Glutamatergic neuron (in vitro differentiated cells): ENCODE results near the gene VPS45. TPM values are rescaled to one million over a fixed set of nuclear protein-coding genes. Genes with fewer than 3 reads are reported as not detected.

Experiments used
- DNase-seq: peaks from one replicate; pipeline ENCODE4 v3.0.0; 2022
- H3K27ac Mint-ChIP-seq: one replicate; pipeline ENCODE4 v1.8.0; 2020; ENCODE audit warnings: mild to moderate bottlenecking, mixed read lengths, inconsistent platforms; ENCODE audit not compliant: unreplicated experiment
- H3K27me3 Mint-ChIP-seq: one replicate; pipeline ENCODE4 v1.8.0; 2020; ENCODE audit warnings: mild to moderate bottlenecking, moderate library complexity, mixed read lengths, inconsistent platforms; ENCODE audit not compliant: unreplicated experiment
- H3K36me3 Mint-ChIP-seq: one replicate; pipeline ENCODE4 v1.8.0; 2020; ENCODE audit warnings: mild to moderate bottlenecking, mixed read lengths, inconsistent platforms; ENCODE audit not compliant: unreplicated experiment
- H3K4me1 Mint-ChIP-seq: one replicate; pipeline ENCODE4 v1.8.0; 2020; ENCODE audit warnings: mild to moderate bottlenecking, low read depth, mixed read lengths, inconsistent platforms; ENCODE audit not compliant: unreplicated experiment
- H3K4me3 Mint-ChIP-seq: one replicate; pipeline ENCODE4 v1.8.0; 2020; ENCODE audit warnings: mild to moderate bottlenecking, mixed read lengths, inconsistent platforms; ENCODE audit not compliant: unreplicated experiment
- H3K9me3 Mint-ChIP-seq: one replicate; pipeline ENCODE4 v1.8.0; 2020; ENCODE audit warnings: mild to moderate bottlenecking, moderate library complexity, mixed read lengths, inconsistent platforms; ENCODE audit not compliant: unreplicated experiment
- long read RNA-seq: library from polyadenylated mRNA; unstranded; transcript quantifications from one replicate; pipeline ENCODE4 v2.0.0, GENCODE V29; 2020; ENCODE audit not compliant: unreplicated experiment
- total RNA-seq: library from RNA; stranded (reverse); fragmentation: NEBNext Ultra II Directional; extraction: Animal tissue kit (Norgen Biotek cat#: 25700); gene quantifications from one replicate; pipeline ENCODE4 v1.2.1, GENCODE V29; 2021; ENCODE audit not compliant: unreplicated experiment
- TF ChIP-seq, protein P1 (sequence below): fragments of 200-600 bp; sonication (generic); IDR thresholded peaks from one replicate; pipeline ENCODE4 v1.5.0; 2021; ENCODE audit not compliant: partially characterized antibody, unreplicated experiment

Gene VPS45, protein sequence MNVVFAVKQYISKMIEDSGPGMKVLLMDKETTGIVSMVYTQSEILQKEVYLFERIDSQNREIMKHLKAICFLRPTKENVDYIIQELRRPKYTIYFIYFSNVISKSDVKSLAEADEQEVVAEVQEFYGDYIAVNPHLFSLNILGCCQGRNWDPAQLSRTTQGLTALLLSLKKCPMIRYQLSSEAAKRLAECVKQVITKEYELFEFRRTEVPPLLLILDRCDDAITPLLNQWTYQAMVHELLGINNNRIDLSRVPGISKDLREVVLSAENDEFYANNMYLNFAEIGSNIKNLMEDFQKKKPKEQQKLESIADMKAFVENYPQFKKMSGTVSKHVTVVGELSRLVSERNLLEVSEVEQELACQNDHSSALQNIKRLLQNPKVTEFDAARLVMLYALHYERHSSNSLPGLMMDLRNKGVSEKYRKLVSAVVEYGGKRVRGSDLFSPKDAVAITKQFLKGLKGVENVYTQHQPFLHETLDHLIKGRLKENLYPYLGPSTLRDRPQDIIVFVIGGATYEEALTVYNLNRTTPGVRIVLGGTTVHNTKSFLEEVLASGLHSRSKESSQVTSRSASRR
- total RNA-seq: 60.0 TPM
- long read RNA-seq, transcript VPS45-202 (15 exons, 2,790 nt): major isoform, 18 of 23 reads
- long read RNA-seq, partial matches to known transcripts: 2 of 23 reads
- long read RNA-seq, other reads (novel, unspliced or antisense): 1 of 23 reads

DNA sequence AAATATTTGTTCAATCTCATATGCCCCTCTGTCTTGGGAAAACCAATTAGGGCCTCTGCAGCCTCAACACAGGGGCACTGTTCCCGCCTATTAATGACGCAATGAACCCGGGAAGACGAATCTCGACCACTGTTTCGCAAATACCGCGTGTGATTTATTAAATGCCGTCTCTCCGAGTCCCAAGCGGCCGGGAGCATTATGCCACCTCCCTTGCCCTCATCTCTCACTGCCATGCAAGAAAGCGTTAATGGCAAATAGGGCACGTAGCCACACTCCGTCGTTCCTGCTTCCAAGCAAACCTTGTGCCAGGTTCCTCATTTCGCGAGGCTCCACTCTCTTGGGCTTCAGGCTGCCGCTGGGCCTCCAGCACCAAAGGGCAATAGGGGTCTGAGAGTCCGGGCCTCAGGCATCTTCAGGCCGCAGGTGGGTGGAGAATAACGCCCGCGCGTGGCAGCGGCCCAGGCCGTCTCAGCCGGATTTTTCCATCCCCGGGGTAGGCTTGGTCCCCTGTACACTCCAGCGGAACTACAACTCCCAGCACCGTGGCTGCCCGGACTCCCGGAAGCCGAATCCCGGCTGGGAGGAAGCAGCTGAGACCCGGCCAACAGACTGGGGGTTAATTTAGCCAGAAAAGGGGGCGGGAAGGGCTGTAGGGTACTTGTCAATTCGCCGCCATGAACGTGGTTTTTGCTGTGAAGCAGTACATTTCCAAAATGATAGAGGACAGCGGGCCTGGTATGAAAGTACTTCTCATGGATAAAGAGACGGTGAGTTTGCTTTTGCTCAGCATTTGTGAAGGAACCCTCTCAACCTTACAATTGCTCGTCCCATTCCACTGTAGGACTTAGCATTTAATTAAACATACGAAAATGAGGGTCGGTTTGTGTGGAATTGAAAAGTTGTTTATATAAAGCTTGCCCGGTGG lies at the start of gene VPS45:
Gene VPS45 (plus strand): TSS at position 593 of the 925 bp plus-strand sequence. CDS start 82 bp downstream, at position 675.
- Mint-ChIP-seq H3K9me3 (peaks cover 5% of the 10 kb centered on the region), H3K36me3 (no peaks in the 10 kb centered on the region), H3K27me3 (peaks cover 1% of the 10 kb centered on the region), H3K4me3 (peak within 1 kb of the TSS; percentile 95), H3K27ac (peak within 1 kb of the TSS; percentile 99), H3K4me1 (peaks cover 10% of the 10 kb centered on the region)
- peak; percentile 94 for DNase-seq
- TF ChIP-seq, protein P1, sequence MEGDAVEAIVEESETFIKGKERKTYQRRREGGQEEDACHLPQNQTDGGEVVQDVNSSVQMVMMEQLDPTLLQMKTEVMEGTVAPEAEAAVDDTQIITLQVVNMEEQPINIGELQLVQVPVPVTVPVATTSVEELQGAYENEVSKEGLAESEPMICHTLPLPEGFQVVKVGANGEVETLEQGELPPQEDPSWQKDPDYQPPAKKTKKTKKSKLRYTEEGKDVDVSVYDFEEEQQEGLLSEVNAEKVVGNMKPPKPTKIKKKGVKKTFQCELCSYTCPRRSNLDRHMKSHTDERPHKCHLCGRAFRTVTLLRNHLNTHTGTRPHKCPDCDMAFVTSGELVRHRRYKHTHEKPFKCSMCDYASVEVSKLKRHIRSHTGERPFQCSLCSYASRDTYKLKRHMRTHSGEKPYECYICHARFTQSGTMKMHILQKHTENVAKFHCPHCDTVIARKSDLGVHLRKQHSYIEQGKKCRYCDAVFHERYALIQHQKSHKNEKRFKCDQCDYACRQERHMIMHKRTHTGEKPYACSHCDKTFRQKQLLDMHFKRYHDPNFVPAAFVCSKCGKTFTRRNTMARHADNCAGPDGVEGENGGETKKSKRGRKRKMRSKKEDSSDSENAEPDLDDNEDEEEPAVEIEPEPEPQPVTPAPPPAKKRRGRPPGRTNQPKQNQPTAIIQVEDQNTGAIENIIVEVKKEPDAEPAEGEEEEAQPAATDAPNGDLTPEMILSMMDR: peak; percentile 7

DNA sequence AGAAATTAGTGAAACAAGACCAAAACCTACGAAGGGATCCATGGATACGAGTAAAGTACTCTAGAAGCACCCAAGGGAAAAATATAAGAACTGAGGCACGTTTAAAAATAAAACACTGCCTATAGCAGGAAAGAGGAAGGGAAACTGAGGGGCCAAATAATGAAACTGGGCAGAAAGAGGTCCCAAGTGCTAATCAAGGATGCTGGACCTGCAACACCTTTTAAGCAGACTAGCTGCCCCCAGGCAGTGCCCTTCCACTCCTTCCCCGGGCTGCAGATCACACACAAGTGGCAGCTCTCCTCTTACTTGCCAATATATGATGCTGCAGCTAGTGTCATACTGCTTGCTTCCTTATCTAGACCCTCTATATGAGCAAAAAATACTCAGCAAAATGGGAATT lies 49.4 kb upstream of the VPS45 start:
- no peaks in the 10 kb centered on the region for H3K27me3 Mint-ChIP-seq
- H3K27ac Mint-ChIP-seq: no peak overlapping the region
- TF ChIP-seq, protein P1: no peak
- H3K9me3 Mint-ChIP-seq: no peaks in the 10 kb centered on the region
- no peaks in the 10 kb centered on the region for H3K36me3 Mint-ChIP-seq
- DNase-seq: no peak
- H3K4me1 Mint-ChIP-seq: no peaks in the 10 kb centered on the region
- no peak overlapping the region for H3K4me3 Mint-ChIP-seq

DNA sequence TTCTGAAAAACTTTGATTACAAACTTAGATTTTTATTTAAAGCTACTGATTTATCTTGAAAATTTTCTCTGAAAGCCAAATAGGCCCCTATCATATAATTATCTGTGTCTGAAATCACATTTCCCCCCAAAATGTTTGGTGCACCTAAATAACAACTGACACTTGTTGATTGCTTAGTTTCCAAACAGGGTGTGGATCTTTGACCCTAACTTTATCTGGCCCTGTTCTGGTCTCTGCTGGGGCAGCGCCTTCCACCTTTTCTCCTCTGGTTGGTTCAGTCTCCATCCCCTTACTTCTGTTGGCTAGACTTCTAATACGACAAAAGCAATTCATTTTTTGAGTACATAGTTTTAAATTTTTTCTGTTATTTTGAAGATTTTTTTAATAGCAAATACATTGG lies 46.9 kb upstream of the VPS45 start:
- no peak for DNase-seq
- TF ChIP-seq, protein P1: no peak
- Mint-ChIP-seq H3K36me3 (no peaks in the 10 kb centered on the region), H3K4me1 (no peaks in the 10 kb centered on the region), H3K4me3 (no peak overlapping the region), H3K27ac (no peak overlapping the region), H3K9me3 (no peaks in the 10 kb centered on the region), H3K27me3 (peaks cover 2% of the 10 kb centered on the region)

DNA sequence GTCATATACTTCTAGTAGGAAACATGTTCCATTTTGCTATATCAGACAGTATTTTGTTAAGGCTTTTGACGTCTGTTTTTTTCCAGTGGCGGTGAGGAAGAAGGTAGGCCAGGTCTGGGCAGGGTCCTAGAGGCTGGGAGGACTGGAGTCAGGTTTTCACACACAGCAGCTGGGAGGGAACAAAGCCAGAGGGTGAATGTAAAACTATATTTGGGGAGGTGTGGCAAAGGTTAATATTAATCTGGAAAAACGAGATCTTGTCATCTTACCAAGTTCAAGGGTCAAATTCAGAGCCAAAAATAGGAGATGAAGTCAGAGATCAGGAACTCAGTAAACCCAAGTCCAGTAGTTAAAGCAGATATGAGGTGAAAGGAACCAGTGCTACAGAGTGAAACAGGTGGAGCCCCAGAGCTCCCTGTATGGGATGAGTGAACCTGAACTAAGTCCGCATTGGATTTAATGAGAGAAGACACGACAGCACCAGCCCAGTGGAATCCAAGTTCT lies 46.3 kb upstream of the VPS45 start:
- no peak for DNase-seq
- H3K27ac Mint-ChIP-seq: no peak overlapping the region
- no peaks in the 10 kb centered on the region for H3K9me3 Mint-ChIP-seq
- H3K36me3 Mint-ChIP-seq: no peaks in the 10 kb centered on the region
- peaks cover 2% of the 10 kb centered on the region for H3K27me3 Mint-ChIP-seq
- H3K4me1 Mint-ChIP-seq: no peaks in the 10 kb centered on the region
- no peak overlapping the region for H3K4me3 Mint-ChIP-seq
- TF ChIP-seq, protein P1: no peak
